GM19035 (cell line): Measurements from ENCODE around the gene RECQL5.

Experiments
- ATAC-seq: cut with Tn5 transposase; IDR thresholded peaks from one replicate; pipeline ENCODE4 v1.9.1; 2021; ENCODE audit not compliant: unreplicated experiment

The RECQL5 gene

DNA sequence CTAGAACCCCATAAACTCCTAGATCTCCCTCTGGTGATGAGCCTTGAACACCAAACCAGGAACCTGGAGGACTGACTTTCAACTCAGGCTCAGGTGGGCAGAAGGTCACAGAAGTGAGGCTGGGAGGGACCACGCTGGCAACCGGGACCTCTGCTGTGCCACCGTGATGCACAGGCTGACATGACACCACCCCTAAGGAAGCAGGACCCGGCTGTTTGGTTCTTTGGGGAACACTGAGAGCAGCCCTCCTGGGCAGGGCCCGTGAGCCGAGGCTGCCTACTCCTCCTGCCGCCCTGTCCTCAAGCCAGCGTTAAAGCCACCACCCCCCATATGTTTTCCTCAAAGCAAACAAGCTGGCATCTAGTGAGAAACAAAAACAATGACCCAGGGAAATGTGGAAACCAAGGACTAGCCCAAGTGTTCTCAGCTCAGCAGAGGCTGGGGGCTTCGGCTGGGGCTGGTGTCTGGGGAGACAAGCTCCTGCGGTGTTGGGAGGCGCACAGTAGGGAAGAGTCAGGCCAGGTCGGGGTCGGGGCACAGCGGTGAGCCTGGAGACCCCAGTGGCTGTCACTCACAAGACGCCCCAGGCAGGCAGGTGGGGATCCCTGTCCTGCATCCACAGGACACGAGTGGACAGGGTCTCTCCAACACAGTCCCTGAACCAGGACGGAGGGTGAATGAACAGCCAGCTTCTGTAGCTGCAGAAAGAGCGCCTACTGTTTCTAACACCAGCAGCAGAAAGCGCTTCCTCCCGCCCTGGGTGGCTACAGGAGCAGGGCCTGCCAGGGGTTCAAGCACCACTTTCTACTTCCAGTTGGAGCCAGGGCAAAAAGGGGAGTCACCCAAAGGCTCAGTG, 32.0 kb downstream of the RECQL5 start:
- ATAC-seq = no peak

- ATAC-seq = no peak
These were observed 32.6 kb downstream of the RECQL5 start for GRCh38 chr17:75634376-75634740.

- no peak for ATAC-seq
These were observed 33.2 kb downstream of the RECQL5 start for GRCh38 chr17:75633486-75634375.

DNA sequence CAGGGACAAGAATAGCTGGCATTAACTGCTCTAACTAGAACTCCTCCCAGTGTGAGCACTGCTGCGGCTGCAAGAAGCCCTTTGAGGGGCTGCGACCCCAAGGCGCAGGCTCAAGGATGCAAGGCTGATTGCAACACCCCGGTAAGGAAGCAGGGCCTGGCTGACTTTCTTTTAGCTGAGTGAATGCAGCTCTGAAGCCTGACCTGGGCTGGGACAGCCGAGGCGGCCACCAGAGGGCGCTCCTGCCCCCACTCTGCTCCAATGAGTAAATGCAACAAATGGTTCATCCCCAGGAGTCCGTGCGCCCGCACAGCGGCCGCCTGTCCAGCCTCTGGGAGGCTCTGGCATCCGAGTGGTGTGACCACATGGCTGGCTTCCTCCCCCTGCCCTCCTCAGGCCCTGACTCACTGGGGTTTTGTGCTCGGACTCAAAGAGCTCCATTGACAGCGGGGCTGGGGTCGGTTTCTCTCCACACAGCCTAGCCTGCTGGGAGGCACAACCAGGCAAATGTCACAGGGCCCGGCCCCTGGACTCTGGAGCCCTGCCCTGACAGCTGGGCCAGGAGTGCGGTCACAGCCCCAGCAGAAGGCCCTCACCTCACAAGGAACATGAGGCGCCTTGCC, 34.0 kb downstream of the RECQL5 start, which contains the start of gene SMIM5:
Gene SMIM5 (plus strand): TSS at position 572 of the 623 bp plus-strand sequence. CDS start 6,768 bp downstream, outside the sequence.
- ATAC-seq = no peak

DNA sequence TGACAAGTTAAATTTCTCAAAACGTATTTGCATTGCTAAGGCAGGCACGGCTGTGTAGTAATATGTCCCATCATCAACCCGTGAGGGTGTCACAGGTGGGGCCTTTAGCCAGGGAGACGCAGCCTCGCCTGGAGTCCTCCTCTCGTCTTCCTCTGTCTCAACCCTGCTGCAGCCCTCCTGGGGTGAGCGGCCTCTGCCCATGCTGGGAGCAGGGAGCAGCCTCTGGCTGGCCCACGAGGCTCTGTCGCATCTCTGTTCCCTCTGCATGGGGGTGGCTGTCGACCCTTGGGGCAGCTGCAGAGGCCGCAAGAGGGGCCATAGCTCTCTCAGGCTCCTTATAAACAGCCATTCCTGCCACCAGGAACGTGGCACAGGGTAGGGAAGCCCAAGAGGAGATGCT, 34.5 kb downstream of the RECQL5 start:
- no peak for ATAC-seq

- no peak for ATAC-seq
These were observed 35.6 kb downstream of the RECQL5 start for GRCh38 chr17:75631353-75631752.

- ATAC-seq = no peak
These were observed 36.7 kb downstream of the RECQL5 start for GRCh38 chr17:75630071-75630917.

DNA sequence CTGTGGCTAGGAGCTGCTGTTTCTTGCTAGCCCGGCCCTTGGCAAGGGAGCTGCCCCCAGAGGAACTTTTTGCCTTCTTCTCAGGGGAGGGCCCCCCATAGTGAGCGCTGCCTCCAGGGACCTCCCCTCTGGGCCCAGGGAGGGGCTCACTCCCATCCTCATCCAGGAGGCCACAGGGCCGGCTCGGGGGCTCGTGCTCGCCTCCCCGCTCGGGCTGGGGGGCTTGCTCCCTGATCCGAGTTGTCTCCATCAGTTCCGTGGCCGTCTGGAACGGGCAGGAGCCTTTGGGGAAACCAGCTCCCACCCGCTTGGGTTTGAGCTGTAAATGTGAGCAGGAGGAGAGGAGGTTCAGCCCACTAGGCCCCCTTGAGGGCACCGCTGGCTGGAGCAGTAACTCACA, 37.8 kb downstream of the RECQL5 start:
- no peak for ATAC-seq

DNA sequence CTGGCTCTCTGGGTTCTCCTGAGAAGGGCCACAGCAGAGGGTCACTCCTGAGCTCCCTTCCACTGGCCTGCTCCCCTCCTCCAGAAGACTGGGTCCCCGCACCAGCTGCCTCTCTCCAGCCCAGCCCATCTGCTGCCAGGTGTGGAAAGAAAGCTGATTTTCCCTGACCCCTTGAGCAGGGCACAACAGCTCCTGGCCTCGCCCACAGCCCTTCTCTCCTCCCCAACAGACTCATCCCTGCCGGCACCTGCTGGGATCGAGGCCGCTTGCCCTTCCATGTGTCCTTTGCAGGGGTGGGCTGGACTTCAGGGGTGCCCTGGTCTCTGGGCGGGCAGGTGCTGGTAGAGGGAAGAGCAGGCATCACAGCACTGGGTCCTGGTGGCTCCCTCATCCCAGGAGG, 38.5 kb downstream of the RECQL5 start:
- no peak for ATAC-seq

DNA sequence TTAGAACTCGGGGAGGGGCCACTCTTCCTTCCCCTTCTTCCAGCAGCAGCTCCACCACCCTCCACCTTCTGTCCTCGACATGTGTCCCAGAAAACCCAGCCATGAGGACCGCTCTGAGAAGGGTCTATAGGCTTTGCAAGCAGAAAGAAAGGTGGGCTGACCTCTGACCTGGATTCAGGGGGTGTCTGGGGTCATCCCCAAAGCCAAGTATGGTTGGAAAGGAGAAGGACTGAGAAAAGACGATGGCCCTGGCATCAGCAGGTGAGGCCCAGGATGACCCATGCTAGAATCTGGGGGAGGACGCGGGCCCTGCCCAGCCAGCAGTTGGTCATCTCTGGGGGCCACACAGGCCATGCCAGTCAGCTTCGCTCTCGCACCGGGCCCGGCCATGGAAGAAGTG, 39.9 kb downstream of the RECQL5 start:
- ATAC-seq = no peak

DNA sequence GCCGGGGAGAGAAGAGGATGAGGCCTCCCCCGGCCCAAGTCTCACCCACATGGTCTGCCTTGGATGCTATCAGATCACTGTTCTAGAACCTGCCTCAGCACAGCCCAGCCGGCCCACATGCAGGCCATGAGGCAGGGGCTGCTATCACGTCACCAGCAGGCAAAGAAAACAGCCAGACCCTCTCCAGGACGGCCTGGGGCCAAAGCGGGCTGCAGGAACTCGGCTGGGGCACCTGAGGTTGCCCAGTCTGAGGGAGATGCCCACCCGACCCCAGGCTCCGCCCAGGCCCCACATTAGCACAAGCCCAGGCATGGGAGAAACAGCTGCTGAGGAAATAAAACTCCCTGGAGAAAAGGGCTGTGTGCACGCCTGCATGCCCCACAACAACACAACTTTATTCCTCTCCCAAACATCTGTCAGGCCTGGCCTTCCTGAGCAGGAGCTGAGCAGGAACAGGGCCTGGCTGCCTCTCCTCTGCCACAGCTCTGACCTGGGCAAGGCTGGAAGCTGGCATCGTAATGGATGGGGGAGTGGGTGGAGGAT, 40.4 kb downstream of the RECQL5 start:
- ATAC-seq = no peak

DNA sequence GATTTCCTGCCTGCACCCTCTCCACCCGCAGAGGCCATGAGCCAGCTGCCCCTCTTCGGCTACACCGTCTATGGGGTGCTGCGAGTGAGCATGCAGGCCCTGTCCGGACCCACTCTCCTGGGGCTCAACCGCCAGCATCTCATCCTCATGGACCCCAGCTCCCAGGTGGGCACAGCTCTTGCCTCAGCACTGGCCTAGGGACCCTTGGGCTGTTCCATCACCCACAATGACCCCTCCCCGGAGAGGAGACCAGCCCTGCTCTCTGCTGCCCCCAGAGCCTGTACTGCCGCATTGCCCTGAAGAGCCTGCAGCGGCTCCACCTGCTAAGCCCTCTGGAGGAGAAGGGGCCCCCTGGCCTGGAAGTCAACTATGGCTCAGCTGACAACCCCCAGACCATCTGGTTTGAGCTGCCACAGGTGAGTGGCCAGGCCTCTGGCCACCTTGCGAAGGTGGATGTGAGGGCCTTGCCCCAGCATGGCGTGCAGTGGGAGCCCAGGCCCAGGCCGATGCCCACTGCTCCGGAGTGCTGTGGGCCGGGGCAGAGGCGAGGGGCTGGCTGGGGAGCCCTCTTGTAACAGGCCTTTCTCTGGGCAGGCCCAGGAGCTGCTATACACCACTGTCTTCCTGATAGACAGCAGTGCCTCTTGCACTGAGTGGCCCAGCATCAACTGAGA, 41.0 kb downstream of the RECQL5 start:
- ATAC-seq = no peak

GRCh38 chr17:75624714-75625345, 42.1 kb downstream of the RECQL5 start:
- no peak for ATAC-seq

DNA sequence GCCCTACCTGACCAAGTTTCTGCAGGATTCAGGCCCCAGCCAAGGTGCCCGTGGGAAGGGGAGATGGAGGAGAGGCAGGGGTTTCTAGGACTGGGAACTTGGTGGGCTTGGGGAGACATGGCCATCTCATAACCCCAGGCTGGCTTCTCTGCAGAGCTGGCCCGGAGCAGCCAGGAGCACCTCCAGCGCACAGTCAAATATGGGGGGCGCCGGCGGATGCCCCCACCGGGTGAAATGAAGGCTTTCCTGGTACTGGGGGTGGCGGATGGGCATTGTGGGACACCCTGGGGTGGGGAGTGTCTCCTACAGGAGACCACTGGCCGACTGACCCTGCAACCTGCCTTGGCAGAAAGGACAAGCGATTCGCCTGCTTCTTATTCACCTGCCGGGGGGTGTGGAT, 42.9 kb downstream of the RECQL5 start:
- no peak for ATAC-seq

GRCh38 chr17:75623386-75623785, 43.6 kb downstream of the RECQL5 start:
- ATAC-seq = no peak

DNA sequence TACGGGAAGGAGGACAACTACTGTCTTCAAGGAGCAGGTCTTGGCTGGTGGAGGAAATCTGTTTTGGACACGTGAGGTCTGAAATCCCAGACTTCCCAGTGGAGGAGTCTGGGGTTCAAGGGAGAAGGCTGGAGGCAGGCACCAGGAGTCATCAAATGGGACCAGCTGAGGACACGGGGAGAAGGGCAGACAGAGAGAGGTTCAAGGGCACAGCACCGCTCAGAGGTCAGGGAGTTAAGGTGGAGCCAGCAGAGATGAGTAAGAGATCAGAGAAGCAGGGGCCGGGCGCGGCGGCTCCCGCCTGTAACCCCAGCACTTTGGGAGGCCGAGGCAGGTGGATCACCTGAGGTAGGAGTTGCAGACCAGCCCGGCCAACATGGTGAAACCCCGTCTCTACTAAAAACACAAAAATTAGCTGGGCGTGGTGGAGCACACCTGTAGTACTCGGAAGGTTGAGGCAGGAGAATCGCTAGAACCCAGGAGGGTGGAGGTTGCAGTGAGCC, 44.1 kb downstream of the RECQL5 start:
- ATAC-seq = no peak

- ATAC-seq = no peak
These were observed 44.9 kb downstream of the RECQL5 start for GRCh38 chr17:75622076-75622475.

DNA sequence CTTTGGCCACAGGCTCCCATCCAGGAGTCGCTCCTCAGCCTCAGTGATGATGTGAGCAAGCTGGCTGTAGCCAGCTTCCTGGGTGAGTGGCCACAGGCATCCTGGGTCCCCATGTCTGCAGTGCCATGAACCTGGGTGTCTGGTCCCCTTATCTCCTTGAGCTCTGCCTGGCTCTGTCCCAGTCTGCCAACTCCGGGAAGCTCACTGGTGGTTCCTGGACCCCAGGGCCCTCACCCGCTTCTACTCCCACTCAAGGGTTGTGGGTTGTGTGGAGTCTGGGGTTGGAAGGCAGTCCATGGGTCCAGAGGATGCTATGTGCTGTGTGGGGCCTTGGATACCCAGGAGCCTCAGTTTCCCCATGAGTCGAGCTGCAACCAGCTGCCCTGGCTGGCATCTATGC, 45.5 kb downstream of the RECQL5 start:
- ATAC-seq = no peak
